GM19452 (cell line): Measurements from ENCODE around the gene SIRT6.
"Not testable (repeated sequence)": the region's sequence is repeated elsewhere in the genome, so short reads cannot be mapped to it uniquely, and the experiment has no call there.

Source experiments
- ATAC-seq: cut with Tn5 transposase; IDR thresholded peaks from one replicate; pipeline ENCODE4 v1.9.1; 2021; ENCODE audit not compliant: unreplicated experiment

Gene SIRT6

DNA sequence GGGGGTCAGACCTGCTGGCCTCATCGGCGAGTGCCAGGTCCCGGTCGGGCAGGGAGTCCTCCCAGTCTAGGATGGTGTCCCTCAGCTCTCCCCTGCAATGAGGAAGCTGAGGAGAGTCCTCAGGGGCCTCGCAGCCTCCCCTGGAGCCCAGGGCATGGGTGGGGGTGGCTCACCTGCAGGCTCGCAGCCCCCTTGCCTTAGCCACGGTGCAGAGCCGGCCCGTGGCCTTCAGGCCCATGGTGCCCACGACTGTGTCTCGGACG lies 6.8 kb downstream of the SIRT6 start:
- no peak for ATAC-seq

DNA sequence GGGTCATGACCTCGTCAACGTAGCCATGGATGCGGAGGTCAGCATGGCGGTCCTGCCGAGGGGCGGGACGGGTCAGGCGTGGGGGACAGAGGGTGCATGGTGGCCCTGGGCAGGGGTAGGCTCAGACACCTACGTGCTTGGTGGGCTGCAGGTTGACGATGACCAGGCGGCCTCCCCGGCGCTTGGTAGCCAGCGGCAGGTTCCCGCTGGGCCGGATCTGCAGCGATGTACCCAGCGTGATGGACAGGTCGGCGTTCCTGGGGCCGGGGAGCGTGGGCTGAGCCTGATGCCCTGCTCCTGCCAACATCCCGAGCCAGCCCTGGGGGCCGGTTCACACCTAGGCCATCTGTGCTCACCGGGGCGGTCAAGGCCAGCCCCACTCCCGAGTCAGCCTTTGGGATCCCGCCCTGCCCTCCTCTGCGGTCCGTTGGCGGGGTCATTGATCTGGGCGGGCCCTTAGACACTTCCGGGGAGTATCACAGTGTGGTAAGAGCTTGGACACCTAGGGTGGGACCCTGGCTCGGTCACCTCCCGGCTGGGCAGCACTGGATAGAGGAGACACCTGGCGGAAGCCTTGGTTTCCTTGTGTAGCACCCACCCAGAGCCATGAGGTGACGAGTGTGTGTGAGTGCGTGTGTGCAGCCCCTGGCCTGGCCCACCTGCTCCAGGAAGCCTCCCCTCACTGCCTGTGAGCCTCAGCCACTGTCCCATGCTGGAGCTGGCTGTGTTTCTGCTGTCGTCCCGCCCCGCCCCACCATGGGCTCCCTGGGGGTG lies 7.3 kb downstream of the SIRT6 start:
- no peak for ATAC-seq

DNA sequence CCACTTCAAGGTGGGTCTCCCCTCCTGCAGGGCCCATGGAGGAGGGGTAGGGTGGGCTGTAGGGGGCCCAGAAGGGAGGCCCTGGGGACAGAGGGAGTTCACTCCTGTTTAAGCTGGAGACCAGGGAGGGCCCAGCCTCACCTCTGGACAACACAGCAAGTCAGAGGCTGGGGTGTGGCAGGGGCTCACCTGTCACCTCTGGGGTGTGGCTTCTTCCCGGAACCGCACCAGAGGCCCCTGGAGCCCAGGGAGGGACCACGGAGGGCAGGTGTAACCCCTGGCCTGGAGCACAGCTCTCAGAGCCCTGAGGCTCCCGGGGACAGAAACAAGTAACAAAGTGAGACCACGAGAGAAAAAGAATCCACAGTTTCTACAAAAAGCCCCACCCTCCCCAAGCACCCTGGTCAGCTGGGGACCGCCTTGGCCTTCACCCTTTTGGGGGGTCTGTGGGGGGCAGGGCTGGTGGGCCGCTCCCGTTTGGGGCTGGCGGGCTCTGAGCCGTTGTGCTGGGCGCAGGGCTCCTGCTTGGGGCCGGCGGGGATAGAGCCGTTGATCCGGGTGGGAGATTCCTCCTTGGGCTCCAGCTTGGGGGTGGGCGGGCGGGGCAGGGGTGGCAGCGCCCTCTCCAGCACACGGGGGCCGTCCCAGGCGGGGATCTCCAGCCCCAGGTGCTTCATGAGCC lies 8.0 kb downstream of the SIRT6 start:
- no peak for ATAC-seq

DNA sequence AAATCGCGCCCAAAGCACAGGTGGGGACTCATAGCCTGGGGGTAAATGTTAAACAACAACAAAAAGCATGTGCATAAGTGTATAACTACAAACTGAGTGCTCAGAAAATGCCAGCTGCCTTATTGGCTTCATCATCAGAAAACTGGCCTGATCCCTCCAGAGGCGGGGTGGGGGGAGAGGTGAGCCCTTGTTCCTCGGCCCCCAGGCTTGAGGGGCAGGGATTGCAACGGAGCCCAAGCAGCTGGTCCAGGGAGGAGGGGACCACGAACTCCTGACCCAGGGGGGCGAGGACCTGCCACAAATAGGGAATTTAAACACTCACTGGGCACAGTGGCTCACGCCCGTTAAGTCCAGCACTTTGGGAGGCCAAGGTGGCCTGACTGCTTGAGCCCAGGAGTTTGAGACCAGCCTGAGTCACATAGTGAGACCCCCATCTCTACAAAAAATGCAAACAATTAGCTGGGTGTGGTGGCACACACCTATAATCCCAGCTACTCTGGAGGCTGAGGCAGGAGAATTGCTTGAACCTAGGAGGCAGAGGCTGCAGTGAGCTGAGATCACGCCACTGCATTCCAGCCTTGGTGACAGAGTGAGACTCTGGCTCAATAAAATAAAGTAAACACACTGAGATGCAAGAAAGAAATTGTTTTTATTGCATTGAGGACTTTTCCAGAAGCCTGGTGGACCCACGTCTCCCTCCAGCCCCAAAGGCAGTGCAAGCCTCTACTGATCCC lies 8.7 kb downstream of the SIRT6 start:
- no peak for ATAC-seq

DNA sequence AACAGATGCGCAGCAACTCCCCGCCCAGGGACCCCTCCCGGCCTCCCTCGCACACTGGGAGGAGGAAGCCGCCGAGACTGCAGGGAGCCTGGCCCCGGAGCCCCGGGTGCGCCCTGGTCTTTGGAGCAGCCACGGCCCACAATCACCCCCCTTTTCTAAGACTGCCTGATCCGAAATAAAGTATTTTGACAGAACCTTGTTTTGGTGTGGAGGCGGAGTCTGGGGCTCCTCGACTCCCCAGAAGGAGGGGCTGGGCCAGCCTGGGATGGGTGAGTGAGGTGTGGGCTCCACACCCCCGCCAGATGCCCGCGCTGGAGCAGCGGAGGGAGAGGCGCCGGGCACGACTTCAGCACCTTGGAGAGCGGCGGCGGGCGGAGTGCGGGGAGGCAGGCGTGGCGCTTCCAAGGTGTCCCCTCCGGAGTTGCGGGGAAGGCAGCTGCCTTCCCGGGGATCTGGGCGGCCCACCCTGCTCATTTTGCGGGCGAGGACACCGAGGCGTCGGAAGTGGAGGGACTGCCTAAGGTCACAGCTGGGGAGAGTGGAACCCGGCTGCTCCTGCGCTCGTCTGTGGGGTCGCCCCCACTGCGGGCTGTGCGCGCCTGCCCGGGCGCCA lies 9.4 kb downstream of the SIRT6 start:
- ATAC-seq, result no peak

DNA sequence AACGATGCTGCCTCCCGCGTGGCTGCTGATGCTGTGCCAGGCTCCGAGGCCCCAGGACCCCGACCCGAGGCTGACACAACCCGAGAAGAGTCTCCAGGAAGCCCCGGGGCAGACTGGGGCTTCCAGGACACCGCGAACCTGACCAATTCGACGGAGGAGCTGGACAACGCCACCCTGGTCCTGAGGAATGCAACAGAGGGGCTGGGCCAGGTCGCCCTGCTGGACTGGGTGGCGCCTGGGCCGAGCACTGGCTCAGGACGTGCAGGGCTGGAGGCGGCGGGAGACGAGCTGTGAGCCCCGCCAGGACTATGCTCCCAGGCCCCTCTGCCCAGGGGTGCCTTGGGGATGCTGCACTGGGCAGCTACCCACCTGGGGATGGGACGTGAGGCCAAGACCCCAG lies 10.7 kb downstream of the SIRT6 start:
- ATAC-seq, result no peak

DNA sequence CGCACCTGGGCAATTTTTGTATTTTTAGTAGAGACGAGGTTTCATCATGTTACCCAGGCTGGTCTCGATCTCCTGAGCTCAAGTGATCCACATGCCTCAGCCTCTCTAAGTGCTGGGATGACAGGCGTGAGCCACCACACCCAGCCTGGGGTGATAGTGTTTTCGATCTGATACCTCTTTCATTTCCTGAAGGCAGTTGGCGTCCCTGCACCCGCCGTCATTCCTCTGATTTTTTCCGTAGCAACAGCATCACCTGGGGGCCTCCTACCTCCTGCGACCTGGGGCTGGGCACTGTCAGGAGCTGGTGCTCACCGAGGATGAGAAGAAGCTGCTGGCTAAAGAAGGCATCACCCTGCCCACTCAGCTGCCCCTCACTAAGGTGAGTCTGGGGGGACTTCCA lies 18.1 kb downstream of the SIRT6 start:
- ATAC-seq, result no peak

DNA sequence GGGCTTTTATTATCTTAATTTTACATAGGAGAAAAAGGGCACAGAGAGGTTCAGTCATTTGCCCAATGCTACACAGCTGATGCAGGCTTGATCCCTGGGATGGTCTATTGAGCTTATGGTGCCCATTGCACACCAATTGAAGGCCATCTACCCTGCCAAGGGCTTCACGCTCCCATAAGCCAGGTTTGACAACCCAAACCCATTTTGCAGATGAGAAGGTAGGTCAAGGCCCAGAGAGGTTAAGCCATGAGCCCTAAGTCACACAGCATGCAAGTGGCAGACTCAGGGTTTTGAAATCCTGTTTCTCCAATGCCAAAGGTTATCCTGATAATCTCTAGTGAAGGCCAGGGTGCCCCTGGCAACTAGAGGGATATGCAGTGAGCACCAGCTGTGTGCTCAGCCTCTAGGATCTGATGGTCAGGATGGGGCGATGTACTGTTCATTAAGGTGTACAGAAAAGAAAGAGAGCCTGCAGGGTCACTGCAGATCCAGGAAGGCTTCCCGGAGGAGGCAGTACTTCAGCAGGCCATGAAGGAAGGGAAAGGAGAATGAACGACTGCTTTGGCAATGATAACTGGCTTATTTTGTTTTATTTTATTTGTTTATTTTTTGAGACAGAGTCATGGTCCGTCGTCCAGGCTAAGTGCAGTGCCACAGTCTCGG lies 20.8 kb downstream of the SIRT6 start:
- no peak for ATAC-seq

DNA sequence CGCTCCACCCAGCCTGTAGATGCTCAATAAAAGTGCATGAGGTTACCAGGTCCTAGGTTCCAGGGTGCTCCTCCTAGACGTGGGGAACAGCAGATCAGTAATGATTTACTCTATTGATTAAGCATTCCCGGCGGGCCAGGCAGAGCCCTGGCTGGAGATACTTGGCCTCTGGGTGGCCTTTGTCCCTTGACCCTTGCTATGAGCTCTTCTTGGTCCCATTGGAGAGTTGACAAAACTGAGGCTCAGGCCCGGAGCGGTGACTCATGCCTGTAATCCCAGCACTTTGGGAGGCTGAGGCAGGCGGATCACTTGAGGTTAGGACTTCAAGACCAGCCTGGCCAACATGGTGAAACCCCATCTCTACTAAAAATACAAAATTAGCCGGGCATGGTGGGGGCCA lies 24.4 kb downstream of the SIRT6 start:
- ATAC-seq, result not testable (repeated sequence)

DNA sequence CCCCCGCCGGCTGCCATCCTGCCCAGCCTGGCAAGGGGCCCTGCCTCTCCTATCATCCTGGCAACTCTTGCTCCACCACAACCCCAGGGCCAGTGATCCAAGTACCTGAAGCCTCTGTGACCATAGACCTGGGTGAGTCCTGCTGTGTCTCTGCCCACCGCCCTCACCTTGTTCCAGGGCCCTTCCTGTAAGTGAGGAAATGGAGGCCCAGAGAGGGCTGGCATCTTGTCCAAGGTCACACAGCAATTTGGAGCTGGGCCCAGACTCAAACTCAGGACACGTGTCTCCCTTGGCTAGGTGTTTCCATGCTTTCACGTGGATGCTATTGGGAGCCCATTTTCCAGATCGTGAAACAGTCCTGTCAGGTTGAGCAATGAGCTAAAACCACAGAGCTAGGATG lies 25.2 kb downstream of the SIRT6 start:
- no peak for ATAC-seq

DNA sequence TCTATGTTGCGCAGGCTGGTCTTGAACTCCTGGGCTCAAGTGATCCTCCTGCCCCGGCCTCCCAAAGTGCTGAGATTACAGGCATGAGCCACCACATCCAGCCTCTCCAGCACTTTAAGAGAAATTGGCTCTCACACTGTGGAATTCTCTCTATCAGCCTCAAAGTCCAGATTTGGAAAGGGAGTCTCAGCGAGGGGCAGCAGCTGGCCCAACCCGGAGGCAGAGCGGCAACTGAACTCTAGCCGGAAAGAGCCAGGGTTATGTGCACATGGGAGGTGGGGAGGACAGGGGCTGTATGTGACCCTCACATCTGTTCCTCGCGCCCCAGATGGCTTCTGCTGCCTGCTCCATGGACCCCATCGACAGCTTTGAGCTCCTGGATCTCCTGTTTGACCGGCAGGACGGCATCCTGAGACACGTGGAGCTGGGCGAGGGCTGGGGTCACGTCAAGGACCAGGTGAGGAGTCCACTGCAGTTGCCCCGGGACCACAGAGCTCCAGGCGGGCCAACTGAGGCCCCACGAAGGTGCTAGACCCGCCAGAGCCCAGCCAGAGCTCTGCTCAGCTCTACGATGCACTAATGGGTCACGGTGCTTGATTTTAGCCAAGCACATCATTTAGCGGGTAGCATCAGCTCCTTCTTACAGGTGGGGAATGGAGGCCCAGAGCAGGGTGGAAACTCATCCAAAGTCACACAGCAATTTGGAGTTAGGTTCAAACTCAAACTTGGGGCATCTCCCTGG lies 27.6 kb downstream of the SIRT6 start:
- ATAC-seq, result no peak

DNA sequence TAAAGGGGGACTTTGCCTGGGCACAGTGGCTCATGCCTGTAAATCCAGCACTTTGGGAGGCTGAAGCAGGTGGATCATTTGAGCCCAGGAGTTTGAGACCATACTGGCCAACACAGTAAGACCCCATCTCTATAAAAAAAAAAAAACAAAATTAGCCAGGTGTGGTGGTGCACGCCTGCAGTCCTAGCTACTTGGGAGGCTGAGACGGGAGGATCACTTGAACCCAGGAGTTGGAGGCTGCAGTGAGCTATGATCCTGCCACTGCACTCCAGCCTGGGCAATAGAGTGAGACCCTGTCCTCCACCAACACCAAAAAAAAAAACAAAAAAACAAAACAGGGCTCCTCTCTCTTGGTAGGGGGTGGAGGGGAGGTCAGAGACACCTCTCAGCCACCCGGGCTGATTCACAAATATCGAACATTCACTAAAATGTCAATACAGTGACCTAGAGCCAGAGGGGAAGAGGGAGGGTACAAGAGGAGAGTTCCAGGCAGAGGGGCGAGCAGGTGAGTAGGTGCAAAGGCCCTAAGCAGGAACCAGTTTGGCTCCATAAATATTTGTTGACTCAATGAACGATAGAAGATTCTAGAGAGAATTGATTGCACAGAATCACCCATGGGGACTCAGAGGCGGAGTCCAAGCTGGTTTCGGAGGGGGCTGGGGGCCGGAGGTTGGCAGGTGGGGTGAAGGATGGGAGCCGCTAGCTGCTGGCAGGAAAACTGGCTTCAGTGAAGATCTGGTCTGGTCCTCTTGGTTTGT lies 29.9 kb downstream of the SIRT6 start:
- no peak for ATAC-seq

DNA sequence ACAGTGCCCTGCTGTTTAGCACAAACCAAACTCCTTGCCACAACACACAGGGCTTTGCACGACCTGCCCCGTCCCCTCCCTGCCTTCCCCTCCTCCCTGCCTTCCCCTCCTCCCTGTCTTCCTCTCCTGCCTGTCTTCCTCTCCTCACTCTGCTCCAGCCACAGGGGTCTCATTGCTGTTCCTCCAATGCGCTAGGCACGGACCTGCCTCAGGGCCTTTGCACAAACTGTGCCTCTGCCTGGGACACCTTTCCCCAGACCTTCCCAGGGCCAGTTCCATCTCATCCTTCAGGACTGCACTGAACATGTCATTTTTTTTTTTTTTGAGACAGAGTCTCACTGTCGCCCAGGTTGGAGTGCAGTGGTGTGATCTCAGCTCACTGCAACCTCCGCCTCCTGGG lies 30.7 kb downstream of the SIRT6 start:
- ATAC-seq, result no peak

DNA sequence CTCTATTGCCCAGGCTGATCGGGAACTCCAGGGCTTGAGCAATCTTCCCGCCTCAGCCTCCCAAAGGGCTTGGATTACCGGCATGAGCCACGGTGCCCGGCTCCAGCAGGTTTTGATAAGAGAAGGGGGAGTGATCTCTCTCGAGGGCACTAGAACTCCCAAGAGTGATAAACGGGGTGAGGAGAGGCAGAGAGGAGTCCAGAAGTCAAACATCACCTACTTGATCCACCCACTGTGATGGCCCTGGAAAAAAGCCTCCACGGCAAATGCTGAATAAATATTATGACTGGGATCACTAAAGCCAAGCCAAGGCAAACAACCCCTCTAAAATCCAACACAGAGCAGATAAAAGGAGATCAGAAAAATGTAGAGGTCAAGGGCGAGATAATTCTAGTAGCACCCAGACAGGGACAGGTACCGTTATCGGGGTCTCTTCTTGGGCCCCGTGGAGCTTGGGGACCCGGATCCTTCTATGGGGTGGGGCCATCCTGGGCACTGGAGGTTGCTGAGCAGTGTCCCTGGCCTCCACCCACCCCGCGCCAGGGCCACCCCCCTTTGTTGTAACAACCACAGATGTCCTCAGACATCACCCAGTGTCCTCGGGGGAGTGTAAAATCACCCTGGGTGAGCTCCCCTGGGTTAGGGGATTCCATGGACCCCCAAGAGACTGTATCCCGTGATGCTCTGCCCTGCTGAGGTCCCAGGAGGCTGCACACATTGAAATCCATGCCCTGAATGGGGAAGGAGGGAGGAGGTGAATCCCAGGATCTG lies 32.7 kb downstream of the SIRT6 start:
- no peak for ATAC-seq

DNA sequence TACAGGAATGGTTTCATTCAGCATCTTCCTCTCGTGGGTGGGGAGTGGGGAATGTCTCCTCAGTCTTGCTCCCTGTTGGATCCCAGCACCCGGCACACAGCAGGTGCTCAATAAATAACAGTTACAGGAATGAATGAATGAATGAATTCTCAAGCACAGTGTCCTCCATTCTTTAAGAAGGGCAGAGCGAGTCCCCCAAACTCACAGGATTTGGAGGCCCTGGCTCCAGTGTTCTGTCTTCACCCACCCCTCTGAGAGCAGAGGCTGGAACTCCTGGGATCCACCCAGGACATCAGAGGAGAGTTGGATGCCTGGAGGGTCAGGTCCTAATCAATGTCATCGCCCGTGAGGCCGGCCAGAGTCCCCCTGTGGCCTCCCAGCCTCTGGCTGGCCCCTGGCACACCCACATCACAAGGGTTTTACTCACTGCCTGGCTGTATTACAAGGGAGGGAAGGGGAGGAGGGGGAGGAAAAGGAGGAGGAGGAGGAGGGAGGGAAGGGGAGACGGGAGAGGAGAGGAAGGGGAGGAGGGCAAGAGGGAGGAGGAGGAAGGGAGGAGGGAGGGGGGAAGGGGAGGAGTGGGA lies 37.6 kb downstream of the SIRT6 start:
- no peak for ATAC-seq

DNA sequence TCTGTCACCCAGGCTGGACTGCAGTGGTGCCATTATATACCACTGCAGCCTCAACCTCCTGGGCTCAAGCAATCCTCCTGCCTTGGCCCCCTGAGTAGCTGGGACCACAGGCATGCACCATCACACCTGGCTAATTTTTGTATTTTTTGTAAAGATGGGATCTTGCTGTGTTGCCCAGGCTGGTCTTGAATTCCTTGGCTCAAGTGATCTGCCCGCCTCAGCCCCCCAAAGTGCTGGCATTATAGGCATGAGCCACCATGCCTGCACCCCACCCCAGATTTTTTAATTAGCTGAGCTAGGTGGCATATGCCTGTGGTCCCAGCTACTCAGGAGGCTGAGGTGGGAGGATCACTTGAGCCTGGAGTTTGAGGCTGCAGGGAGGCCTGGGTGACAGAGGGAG lies 39.4 kb downstream of the SIRT6 start:
- ATAC-seq, result not testable (repeated sequence)

DNA sequence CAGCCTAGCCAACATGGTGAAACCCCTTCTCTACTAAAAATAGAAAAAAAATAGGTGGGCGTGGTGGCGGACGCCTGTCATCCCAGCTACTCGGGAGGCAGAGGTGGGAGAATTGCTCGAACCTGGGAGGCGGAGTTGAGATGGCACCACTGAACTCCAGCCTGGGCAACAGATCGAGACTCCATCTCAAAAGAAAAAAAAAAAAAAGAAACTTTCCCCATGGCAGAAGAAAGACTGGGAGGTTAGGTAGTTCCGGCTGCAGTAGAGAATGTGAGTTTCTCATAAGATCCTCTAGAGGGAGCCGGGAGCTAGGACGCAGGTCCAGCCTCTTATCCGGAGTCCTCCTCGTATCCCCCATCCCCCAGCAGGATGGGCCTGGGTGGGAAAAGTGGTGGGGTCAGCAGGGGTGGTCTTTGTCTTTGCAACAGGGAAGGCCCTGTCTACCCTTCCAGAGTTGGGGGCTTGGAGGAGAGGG lies 42.1 kb downstream of the SIRT6 start:
- no peak for ATAC-seq

DNA sequence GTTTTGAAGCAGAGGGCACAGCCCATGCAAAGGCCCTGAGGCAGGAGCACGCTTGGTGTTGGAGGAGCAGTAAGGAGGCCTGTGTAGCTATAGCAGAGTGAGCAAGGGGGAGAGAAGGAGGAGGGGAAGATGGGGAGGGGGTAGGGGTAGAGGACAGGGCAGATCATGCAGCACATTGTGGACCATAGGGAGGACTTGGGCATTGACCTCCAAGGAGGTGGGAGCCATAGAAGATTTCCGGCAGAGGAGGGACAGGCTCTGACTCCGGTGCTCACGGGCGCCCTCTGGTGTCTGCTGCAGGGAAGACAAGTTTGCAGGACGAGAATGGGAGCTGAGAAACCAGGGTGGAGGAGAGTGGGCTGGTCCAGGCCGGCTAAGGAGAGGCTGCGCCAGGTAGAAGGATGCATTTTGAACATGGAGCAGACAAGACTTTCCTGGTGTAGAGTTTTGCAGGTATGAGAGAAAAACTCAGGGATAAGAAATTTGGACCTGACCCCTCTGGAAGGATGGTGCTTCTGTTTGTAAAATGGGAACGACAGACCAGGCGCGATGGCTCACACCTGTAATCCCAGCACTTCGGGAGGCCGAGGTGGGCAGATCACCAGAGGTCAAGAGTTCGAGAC lies 42.6 kb downstream of the SIRT6 start:
- ATAC-seq, result no peak
